Measurements from ENCODE around the gene TRIM56.
"Not testable (repeated sequence)": the region's sequence is repeated elsewhere in the genome, so short reads cannot be mapped to it uniquely, and the experiment has no call there.

TRIM56 gene

GRCh38 chr7:101109368-101109767, 24.1 kb downstream of the TRIM56 start:
- Histone ChIP-seq H3K14ac (ENCODE audit: low read length in 2 of 2) (no peak overlapping the region), H3K4me1 (ENCODE audit: control insufficient read depth, insufficient read depth, low read depth, low read length) (peaks cover 27% of the 10 kb centered on the region), H2AFZ (ENCODE audit: low read depth, low read length) (no peak overlapping the region), H3K9ac (ENCODE audit: low read length) (no peak overlapping the region), H3K4ac (ENCODE audit: low read depth in 1 of 2, low read length in 2 of 2) (peak overlapping the region in 1 of 2 experiments; percentile 76), H2BK15ac (ENCODE audit: low read depth, poor library complexity, severe bottlenecking) (peak overlapping the region; percentile 18), H2BK12ac (ENCODE audit: low read length in 2 of 2) (peak overlapping the region in 1 of 2 experiments; percentile 3), H2BK5ac (ENCODE audit: low read depth, low read length, poor library complexity, severe bottlenecking) (no peak overlapping the region), H3K27me3 (ENCODE audit: control insufficient read depth in 1 of 2, insufficient read depth in 1 of 2, low read length in 2 of 2) (no peaks in the 10 kb centered on the region), H3K4me2 (ENCODE audit: low read length, poor library complexity, severe bottlenecking) (no peak overlapping the region), H2BK120ac (ENCODE audit: low read depth, low read length) (no peak overlapping the region), H3K27ac (ENCODE audit: low read length, poor library complexity, severe bottlenecking) (no peak overlapping the region), H3K79me1 (replicated peaks; ENCODE audit: low read length, poor library complexity, severe bottlenecking) (no peaks in the 10 kb centered on the region), H4K8ac (ENCODE audit: low read length) (no peak overlapping the region), H3K4me3 (ENCODE audit: insufficient read depth in 1 of 2, low read depth in 1 of 2, low read length in 2 of 2) (no peak overlapping the region), H3K18ac (ENCODE audit: low read depth in 1 of 2, low read length in 2 of 2) (peak overlapping the region; percentile 25 to 44), H3K9me3 (ENCODE audit: control insufficient read depth, low read length) (no peaks in the 10 kb centered on the region), H4K91ac (ENCODE audit: low read length) (no peak overlapping the region), H2AK5ac (ENCODE audit: low read length, severe bottlenecking) (peak overlapping the region; percentile 64), H3K23ac (ENCODE audit: low read length in 2 of 2) (no peak overlapping the region), H3K36me3 (ENCODE audit: control insufficient read depth in 1 of 2, insufficient read depth in 2 of 2, low read depth in 1 of 2, low read length in 2 of 2) (no peaks in the 10 kb centered on the region)
- 90% methylated on average over 6 of the region's 6 CpGs for WGBS
- no peak for DNase-seq

DNA sequence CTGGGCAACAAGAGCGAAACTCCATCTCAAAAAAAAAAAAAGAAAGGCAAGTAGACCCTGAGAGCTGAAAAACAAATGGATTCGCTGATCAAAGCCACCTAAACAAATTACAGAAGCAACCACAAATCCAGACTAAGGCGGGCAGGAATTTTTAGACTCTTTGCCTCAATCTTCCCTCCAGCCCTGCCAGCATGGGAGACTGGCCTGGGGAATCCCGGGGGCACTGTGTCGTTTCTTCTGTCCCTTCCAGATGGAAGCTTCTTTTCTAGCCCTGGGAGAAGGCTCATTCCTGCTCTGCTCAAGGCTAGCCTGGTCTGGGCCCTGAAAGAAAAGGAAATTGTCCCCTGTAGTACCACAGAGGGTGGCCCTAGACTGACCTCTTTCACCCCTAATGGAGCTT, 26.0 kb downstream of the TRIM56 start:
- Histone ChIP-seq H2BK12ac (ENCODE audit: low read length in 2 of 2) (peak overlapping the region; percentile 60 to 92), H3K9me3 (ENCODE audit: control insufficient read depth, low read length) (no peaks in the 10 kb centered on the region), H2BK5ac (ENCODE audit: low read depth, low read length, poor library complexity, severe bottlenecking) (no peak overlapping the region), H3K79me1 (replicated peaks; ENCODE audit: low read length, poor library complexity, severe bottlenecking) (no peaks in the 10 kb centered on the region), H4K8ac (ENCODE audit: low read length) (peak overlapping the region; percentile 12), H3K27ac (ENCODE audit: low read length, poor library complexity, severe bottlenecking) (no peak overlapping the region), H2BK120ac (ENCODE audit: low read depth, low read length) (peak overlapping the region; percentile 89), H4K91ac (ENCODE audit: low read length) (peak overlapping the region; percentile 85), H3K9ac (ENCODE audit: low read length) (no peak overlapping the region), H3K4ac (ENCODE audit: low read depth in 1 of 2, low read length in 2 of 2) (peak overlapping the region; percentile 73 to 89), H3K23ac (ENCODE audit: low read length in 2 of 2) (no peak overlapping the region), H3K4me2 (ENCODE audit: low read length, poor library complexity, severe bottlenecking) (no peak overlapping the region), H3K18ac (ENCODE audit: low read depth in 1 of 2, low read length in 2 of 2) (peak overlapping the region; percentile 25 to 77), H2BK15ac (ENCODE audit: low read depth, poor library complexity, severe bottlenecking) (peak overlapping the region; percentile 73), H3K4me1 (ENCODE audit: control insufficient read depth, insufficient read depth, low read depth, low read length) (peaks cover 27% of the 10 kb centered on the region), H2AK5ac (ENCODE audit: low read length, severe bottlenecking) (peak overlapping the region; percentile 98), H3K36me3 (ENCODE audit: control insufficient read depth in 1 of 2, insufficient read depth in 2 of 2, low read depth in 1 of 2, low read length in 2 of 2) (no peaks in the 10 kb centered on the region), H2AFZ (ENCODE audit: low read depth, low read length) (no peak overlapping the region), H3K4me3 (ENCODE audit: insufficient read depth in 1 of 2, low read depth in 1 of 2, low read length in 2 of 2) (no peak overlapping the region), H3K14ac (ENCODE audit: low read length in 2 of 2) (peak overlapping the region in 1 of 2 experiments; percentile 1), H3K27me3 (ENCODE audit: control insufficient read depth in 1 of 2, insufficient read depth in 1 of 2, low read length in 2 of 2) (no peaks in the 10 kb centered on the region)
- WGBS, result 92% methylated on average over 5 of the region's 5 CpGs
- DNase-seq, result no peak

DNA sequence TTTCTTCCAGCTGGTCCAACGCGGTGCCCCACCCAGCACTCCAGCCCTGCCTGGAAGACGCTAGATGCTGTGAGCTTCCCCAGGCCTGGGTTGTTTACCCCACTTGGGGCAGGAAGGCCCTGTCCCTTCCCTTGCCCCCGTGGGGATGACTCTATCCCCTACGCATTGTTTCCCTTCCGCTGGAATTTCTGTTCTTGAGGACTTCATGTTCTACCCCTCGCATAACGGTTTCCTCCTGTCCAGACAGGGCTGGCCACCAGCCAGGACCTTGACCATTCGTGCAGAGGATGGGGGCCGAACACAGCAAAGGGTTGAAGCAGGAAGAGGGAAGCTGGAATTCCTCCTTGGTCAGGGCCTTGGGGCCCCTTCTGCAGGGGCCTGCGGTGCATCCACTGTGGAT, 27.0 kb downstream of the TRIM56 start:
- WGBS, result 5% methylated on average over 8 of the region's 11 CpGs
- peak overlapping the region; percentile 52 to 89 for H3K4ac ChIP-seq (ENCODE audit: low read depth in 1 of 2, low read length in 2 of 2)
- peak overlapping the region; percentile 23 for H2AK5ac ChIP-seq (ENCODE audit: low read length, severe bottlenecking)
- H3K9me3 ChIP-seq (ENCODE audit: control insufficient read depth, low read length), result no peaks in the 10 kb centered on the region
- H2BK5ac ChIP-seq (ENCODE audit: low read depth, low read length, poor library complexity, severe bottlenecking), result no peak overlapping the region
- no peaks in the 10 kb centered on the region for H3K79me1 ChIP-seq (replicated peaks; ENCODE audit: low read length, poor library complexity, severe bottlenecking)
- no peaks in the 10 kb centered on the region for H3K36me3 ChIP-seq (ENCODE audit: control insufficient read depth in 1 of 2, insufficient read depth in 2 of 2, low read depth in 1 of 2, low read length in 2 of 2)
- no peak overlapping the region for H2AFZ ChIP-seq (ENCODE audit: low read depth, low read length)
- peak overlapping the region; percentile 25 to 73 for H3K18ac ChIP-seq (ENCODE audit: low read depth in 1 of 2, low read length in 2 of 2)
- H2BK12ac ChIP-seq (ENCODE audit: low read length in 2 of 2), result peak overlapping the region; percentile 64 to 70
- no peak overlapping the region for H3K4me3 ChIP-seq (ENCODE audit: insufficient read depth in 1 of 2, low read depth in 1 of 2, low read length in 2 of 2)
- DNase-seq, result peak; percentile 95
- no peak overlapping the region for H3K23ac ChIP-seq (ENCODE audit: low read length in 2 of 2)
- no peak overlapping the region for H3K9ac ChIP-seq (ENCODE audit: low read length)
- peak overlapping the region; percentile 90 for H4K8ac ChIP-seq (ENCODE audit: low read length)
- H3K4me1 ChIP-seq (ENCODE audit: control insufficient read depth, insufficient read depth, low read depth, low read length), result peaks cover 32% of the 10 kb centered on the region
- no peaks in the 10 kb centered on the region for H3K27me3 ChIP-seq (ENCODE audit: control insufficient read depth in 1 of 2, insufficient read depth in 1 of 2, low read length in 2 of 2)
- H2BK120ac ChIP-seq (ENCODE audit: low read depth, low read length), result peak overlapping the region; percentile 89
- H4K91ac ChIP-seq (ENCODE audit: low read length), result peak overlapping the region; percentile 79
- H2BK15ac ChIP-seq (ENCODE audit: low read depth, poor library complexity, severe bottlenecking), result no peak overlapping the region
- H3K14ac ChIP-seq (ENCODE audit: low read length in 2 of 2), result no peak overlapping the region
- H3K27ac ChIP-seq (ENCODE audit: low read length, poor library complexity, severe bottlenecking), result peak overlapping the region; percentile 43
- H3K4me2 ChIP-seq (ENCODE audit: low read length, poor library complexity, severe bottlenecking), result no peak overlapping the region

DNA sequence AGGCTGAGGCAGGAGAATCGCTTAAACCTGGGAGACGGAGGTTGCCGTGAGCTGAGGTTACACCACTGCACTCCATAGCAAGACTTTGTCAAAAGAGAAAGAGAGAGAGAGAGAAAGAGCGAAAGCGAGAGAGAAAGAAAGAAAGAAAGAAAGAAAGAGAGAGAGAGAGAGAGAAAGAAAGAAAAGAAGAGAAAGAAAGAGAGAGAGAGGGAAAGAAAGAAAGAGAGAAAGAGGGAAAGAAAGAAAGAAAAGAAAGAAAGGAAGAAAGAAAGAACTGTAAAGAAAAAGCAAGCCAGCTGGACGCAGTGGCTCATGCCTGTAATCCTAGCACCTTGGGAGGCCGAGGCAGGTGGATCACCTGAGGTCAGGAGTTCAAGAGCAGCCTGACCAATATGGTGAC, 27.9 kb downstream of the TRIM56 start:
- peak overlapping the region; percentile 45 for H2BK120ac ChIP-seq (ENCODE audit: low read depth, low read length)
- peak overlapping the region; percentile 78 for H4K91ac ChIP-seq (ENCODE audit: low read length)
- H3K18ac ChIP-seq (ENCODE audit: low read depth in 1 of 2, low read length in 2 of 2), result peak overlapping the region in 1 of 2 experiments; percentile 37
- peaks cover 37% of the 10 kb centered on the region for H3K4me1 ChIP-seq (ENCODE audit: control insufficient read depth, insufficient read depth, low read depth, low read length)
- H3K9ac ChIP-seq (ENCODE audit: low read length); H3K9me3 ChIP-seq (ENCODE audit: control insufficient read depth, low read length); H3K27me3 ChIP-seq (ENCODE audit: control insufficient read depth in 1 of 2, insufficient read depth in 1 of 2, low read length in 2 of 2); H3K4me3 ChIP-seq (ENCODE audit: insufficient read depth in 1 of 2, low read depth in 1 of 2, low read length in 2 of 2); H3K23ac ChIP-seq (ENCODE audit: low read length in 2 of 2); H3K79me1 ChIP-seq (replicated peaks; ENCODE audit: low read length, poor library complexity, severe bottlenecking); H3K36me3 ChIP-seq (ENCODE audit: control insufficient read depth in 1 of 2, insufficient read depth in 2 of 2, low read depth in 1 of 2, low read length in 2 of 2); H3K4me2 ChIP-seq (ENCODE audit: low read length, poor library complexity, severe bottlenecking); H3K14ac ChIP-seq (ENCODE audit: low read length in 2 of 2); H2AK5ac ChIP-seq (ENCODE audit: low read length, severe bottlenecking); DNase-seq; H3K27ac ChIP-seq (ENCODE audit: low read length, poor library complexity, severe bottlenecking); H2AFZ ChIP-seq (ENCODE audit: low read depth, low read length); H2BK5ac ChIP-seq (ENCODE audit: low read depth, low read length, poor library complexity, severe bottlenecking): not testable (repeated sequence)
- WGBS, result 98% methylated on average over 7 of the region's 7 CpGs
- H2BK12ac ChIP-seq (ENCODE audit: low read length in 2 of 2), result peak overlapping the region; percentile 70 to 94
- peak overlapping the region in 1 of 2 experiments; percentile 59 for H3K4ac ChIP-seq (ENCODE audit: low read depth in 1 of 2, low read length in 2 of 2)
- H2BK15ac ChIP-seq (ENCODE audit: low read depth, poor library complexity, severe bottlenecking), result peak overlapping the region; percentile 73
- peak overlapping the region; percentile 84 for H4K8ac ChIP-seq (ENCODE audit: low read length)
